ENCODE measurements around the gene CCNK.

The CCNK gene

DNA sequence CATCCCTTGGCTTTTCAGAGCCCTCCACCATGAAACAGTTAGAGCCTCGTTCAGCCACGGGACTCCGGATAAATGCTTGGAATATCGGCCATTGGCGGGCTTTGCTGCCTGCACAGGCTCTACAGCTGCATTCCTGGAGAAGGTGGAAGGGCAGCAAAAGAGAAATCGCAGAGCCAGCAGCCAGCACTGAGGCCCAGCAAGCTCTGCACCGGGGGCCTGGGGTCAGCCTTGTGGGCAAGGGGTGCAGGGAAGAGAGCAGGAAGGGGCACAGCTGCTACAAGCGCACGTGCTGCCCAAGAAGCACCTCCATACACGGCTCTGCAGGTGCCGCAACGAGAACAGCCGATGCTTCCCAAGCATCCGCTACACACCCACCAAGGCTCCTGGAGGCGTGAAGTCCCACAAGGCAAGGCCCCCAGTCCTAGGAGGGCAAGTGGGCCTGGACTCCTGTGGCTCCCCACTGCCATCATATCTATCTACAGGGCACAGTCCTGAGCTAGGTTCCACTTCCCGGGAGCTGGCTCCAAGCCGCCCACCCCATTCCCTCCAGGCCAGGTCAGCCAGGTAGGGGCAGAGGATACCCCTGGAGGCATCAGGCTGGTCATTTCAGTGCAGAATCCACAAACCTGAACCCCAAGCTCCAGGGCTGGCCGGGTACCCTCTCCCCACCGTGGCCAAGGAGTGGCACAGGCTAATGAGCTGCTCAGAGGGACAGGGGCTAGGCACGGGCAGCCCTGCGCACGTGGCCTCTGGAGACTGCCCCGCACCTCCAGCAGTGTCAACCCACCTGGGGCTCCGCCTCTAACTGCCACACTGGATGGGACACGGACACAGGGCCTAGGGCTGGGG lies 40.2 kb downstream of the CCNK start:
- DNase-seq = no peak

DNA sequence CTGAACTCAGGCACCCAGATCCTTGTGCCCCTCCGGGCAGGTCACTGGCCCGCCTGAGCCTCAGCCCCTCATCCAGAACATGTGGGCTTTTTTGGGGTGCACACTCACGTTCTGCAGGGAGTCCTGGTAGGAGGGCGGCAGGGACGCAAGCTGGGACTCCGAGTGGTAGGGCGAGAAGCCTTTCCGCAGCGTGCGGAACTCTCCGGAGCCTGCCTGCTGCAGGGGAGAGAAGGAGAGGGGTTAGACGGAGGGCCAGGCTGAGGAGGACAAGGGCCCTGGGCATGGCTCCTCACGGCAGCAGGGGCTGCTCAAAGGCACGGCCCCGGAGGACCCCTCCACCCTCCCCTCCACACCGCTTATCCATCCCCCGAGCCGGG lies 40.8 kb downstream of the CCNK start:
- DNase-seq = no peak

DNA sequence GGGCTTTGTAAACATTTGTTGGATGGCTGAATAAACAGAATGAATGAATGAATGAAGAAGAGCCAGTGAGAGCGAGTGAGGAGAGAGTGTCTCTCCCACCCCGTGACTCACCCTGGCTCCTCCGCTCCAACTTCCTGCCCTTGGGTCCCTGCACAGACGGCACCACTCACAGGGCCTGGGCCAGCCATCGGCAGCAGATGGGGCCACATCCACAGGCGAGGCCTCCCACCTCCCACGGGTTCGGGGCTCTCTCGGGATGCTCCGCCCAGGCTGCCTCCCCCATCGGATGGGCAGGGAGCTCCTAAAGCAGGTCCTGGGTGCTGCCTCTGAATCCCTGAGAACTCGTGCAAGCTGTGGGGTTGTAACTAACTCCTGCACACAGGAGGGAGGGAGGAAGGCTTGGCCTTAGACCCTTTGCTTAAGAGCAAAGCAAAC lies 41.3 kb downstream of the CCNK start:
- peak; percentile 22 for DNase-seq

- DNase-seq = no peak
These were observed 41.9 kb downstream of the CCNK start for GRCh38 chr14:99522934-99523703.

DNA sequence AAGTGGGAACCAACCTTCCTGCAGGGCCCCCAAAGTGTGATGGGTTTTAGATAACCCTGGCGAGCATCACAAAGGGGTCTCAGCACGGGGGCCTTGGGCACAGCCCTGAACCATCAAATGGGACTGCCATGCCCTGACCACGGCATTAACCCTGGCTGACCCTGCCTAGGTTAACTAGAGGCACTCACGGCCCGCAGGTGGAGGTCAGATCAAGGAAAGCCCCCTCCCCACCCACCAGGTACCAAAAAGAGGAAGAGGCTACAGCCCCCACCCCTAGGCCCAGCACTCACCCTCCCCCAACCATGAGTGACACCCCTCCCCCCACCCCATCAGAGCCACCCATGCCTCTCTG lies 42.5 kb downstream of the CCNK start:
- no peak for DNase-seq

GRCh38 chr14:99524091-99524661 lies 43.0 kb downstream of the CCNK start:
- DNase-seq = no peak

GRCh38 chr14:99524804-99525698 lies 43.8 kb downstream of the CCNK start:
- peak; percentile 1 for DNase-seq

DNA sequence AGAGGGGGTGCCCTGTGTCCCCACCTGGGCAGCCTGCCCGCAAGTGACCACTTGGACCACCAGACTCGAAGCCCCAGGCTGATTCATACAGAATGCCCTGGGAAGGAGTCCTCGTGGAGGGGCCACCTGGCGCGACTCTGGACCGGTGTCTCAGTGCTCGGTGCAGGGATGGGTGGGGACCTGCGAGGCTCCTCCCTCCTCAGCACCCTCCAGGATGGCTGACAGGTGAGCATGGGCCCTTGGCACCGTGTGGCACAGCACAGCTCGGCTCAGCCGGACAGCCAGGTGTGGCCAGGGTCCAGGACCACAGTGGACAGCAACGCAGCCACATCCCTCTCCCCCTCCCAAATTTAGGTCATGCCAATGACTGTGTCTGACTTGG lies 44.5 kb downstream of the CCNK start:
- no peak for DNase-seq

- no peak for DNase-seq
These were observed 45.8 kb downstream of the CCNK start for GRCh38 chr14:99527026-99527425.

DNA sequence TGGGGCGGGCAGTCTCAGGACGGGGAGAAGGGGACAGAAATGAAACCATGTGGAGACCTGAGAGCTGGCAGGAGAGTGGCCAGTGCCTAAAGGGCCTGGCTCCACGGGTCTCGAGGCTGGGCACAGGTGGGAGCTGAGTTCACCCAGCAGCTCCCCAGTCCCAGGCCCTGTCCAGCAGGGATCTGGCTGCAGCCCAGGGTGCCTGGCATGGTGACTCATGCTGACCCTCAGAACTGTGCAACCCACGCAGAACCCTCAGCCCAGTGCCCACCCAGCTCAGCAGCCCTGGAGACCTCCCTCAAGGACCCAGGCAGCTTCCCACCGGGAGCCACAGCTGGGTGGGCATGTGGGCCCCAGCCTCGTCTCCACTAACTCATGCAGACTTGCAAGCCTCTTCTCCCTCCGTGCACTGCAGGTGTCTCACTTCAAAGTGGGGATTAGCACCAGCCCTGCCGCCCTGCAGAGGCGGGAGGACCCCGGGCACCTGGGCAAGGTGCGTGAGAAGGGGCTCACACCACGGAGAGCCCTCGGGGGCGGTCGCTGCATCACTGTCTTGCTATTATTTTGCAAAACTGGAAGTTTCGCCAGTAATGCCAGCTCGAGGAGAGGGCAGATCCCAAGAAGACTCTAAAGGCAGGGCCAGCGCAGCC lies 46.3 kb downstream of the CCNK start:
- DNase-seq = no peak

- no peak for DNase-seq
These were observed 48.7 kb downstream of the CCNK start for GRCh38 chr14:99529899-99530298.

- no peak for DNase-seq
These were observed 49.4 kb downstream of the CCNK start for GRCh38 chr14:99530407-99531155.

GRCh38 chr14:99531251-99532096 lies 50.3 kb downstream of the CCNK start:
- DNase-seq = peak; percentile 23

- DNase-seq = no peak
These were observed 51.1 kb downstream of the CCNK start for GRCh38 chr14:99532310-99532709.

DNA sequence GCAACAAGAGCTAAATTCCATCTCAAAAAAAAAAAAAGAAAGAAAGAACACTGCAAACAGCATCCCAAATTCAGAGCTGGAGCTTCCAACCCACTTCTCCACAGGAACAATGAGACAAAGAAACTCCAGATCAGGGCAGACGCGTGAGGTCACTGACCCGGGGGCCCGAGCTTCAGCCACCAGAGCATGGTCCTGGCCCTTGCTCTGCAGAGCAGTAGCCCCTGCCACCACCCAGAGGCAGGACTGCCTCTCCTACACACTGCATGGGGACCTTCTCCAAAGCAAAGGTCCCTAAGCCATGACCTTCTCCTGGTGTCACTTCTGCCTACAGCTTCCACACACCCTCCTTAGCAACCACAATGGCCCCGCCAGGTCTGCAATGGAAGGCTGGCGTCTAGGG lies 53.1 kb downstream of the CCNK start:
- DNase-seq = no peak

DNA sequence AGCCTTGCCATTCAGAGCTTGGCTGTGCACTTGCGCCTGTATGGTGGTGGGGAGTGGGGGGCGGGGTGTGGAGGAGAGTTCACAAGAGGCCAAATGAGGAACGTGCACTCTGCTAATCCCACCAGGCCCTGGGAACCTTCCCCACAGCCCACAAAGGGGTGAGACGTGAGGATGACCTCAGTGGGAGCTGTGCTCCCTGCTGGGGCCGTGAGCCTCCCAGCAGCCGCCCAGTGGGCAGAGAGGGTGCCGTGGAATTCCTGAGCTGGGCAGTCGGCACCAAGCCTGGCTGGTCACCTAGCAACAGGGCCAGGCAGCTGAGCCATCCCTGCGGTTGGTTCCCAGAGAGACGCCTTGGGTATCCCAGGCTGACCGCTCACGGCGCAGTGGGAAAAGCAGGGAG lies 53.7 kb downstream of the CCNK start:
- DNase-seq = no peak

- DNase-seq = no peak
These were observed 54.2 kb downstream of the CCNK start for GRCh38 chr14:99535448-99535847.

- no peak for DNase-seq
These were observed 54.9 kb downstream of the CCNK start for GRCh38 chr14:99535908-99536778.

- peak; percentile 46 for DNase-seq
These were observed 56.2 kb downstream of the CCNK start for GRCh38 chr14:99537399-99537798.

GRCh38 chr14:99538275-99538674 lies 57.1 kb downstream of the CCNK start:
- DNase-seq = no peak

Measured in amniotic stem cell (primary cell).